Measurements from ENCODE around the gene VWF.

GRCh38 chr12:6020930-6021329, 103.5 kb downstream of the VWF start:
- TF ChIP-seq CTCF (IDR thresholded peaks at IDR 0.05; ENCODE audit: extremely low read depth in 1 of 2, insufficient read depth in 1 of 2, low read depth in 1 of 2, low read length in 2 of 2) (no peak), EZH2 (IDR thresholded peaks at IDR 0.05; ENCODE audit: borderline replicate concordance, low read depth, low read length, severe bottlenecking) (no peak), POLR2A (IDR thresholded peaks at IDR 0.05; ENCODE audit: low read depth, low read length) (no peak), JUN (IDR thresholded peaks at IDR 0.05; ENCODE audit: borderline replicate concordance, insufficient read depth, insufficient read length, low read depth) (no peak), POLR2AphosphoS5 (IDR thresholded peaks at IDR 0.05; ENCODE audit: insufficient read depth, low read depth, low read length) (no peak)
- TF ChIP-seq, protein P1, sequence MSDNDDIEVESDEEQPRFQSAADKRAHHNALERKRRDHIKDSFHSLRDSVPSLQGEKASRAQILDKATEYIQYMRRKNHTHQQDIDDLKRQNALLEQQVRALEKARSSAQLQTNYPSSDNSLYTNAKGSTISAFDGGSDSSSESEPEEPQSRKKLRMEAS (IDR thresholded peaks at IDR 0.05; ENCODE audit: insufficient read depth, insufficient read length) = no peak

All from endothelial cell of umbilical vein (primary cell).